ENCODE data around the gene MCHR1. TPM values are rescaled to one million over a fixed set of nuclear protein-coding genes. Genes with fewer than 3 reads are reported as not detected.

Gene MCHR1
- total and polyA plus RNA-seq, 2 of the 13 experiments (the other 11 are each of a cell fraction or from before 2014, with no cell fraction given) = 0.40 to 0.83 TPM

GRCh38 chr22:40678493-40679248 is 613 bp upstream of the MCHR1 start (continued):
- TF ChIP-seq CTCF (CRISPR knock-in tag; IDR thresholded peaks at IDR 0.05) (no peak), ZNF282 (IDR thresholded peaks at IDR 0.05; ENCODE audit: partially characterized antibody) (no peak), ZNF205 (CRISPR knock-in tag; IDR thresholded peaks at IDR 0.05) (peak; percentile 98), LCORL (IDR thresholded peaks at IDR 0.05) (no peak), LCORL (CRISPR knock-in tag; IDR thresholded peaks at IDR 0.05) (peak; percentile 15; the same call in 1 of the 2 replicates), RARA (CRISPR knock-in tag; IDR thresholded peaks at IDR 0.05) (0 out of 2 replicates have a peak, but pooled peaks have one; percentile 14), DNMT3B (CRISPR knock-in tag; conservative IDR thresholded peaks at IDR 0.05) (no peak), ZFX (CRISPR knock-in tag; IDR thresholded peaks at IDR 0.05; ENCODE audit: low read depth) (no peak; the same call in 1 of the 2 replicates), PAXIP1 (CRISPR knock-in tag; conservative IDR thresholded peaks at IDR 0.05) (0 out of 2 replicates have a peak, but pooled peaks have one; percentile 37), HIC2 (CRISPR knock-in tag; IDR thresholded peaks at IDR 0.05; ENCODE audit: low read depth) (peak; percentile 74), CHD4 (IDR thresholded peaks at IDR 0.05; ENCODE audit: borderline replicate concordance, low read length) (no peak), ZNF598 (CRISPR knock-in tag; IDR thresholded peaks at IDR 0.05; ENCODE audit: borderline replicate concordance) (no peak), NCOA2 (CRISPR knock-in tag; IDR thresholded peaks at IDR 0.05) (no peak), KLF16 (CRISPR knock-in tag; IDR thresholded peaks at IDR 0.05) (no peak), SRY (CRISPR knock-in tag; IDR thresholded peaks at IDR 0.05) (no peak), ASH2L (IDR thresholded peaks at IDR 0.05; ENCODE audit: insufficient read length, low read depth, low read length) (peak; percentile 31), HNRNPL (IDR thresholded peaks at IDR 0.05; ENCODE audit: low read depth, low read length) (peak; percentile 80; the same call in 1 of the 2 replicates), ZBTB26 (CRISPR knock-in tag; IDR thresholded peaks at IDR 0.05; ENCODE audit: borderline replicate concordance) (no peak), GATAD2A (CRISPR knock-in tag; IDR thresholded peaks at IDR 0.05) (0 out of 2 replicates have a peak, but pooled peaks have one; percentile 25), HNF4A (CRISPR knock-in tag; IDR thresholded peaks at IDR 0.05) (peak; percentile 55), MED13 (CRISPR knock-in tag; IDR thresholded peaks at IDR 0.05) (no peak), FOXK1 (CRISPR knock-in tag; IDR thresholded peaks at IDR 0.05; ENCODE audit: borderline replicate concordance, low read depth) (no peak)

All from HepG2 (cell line).